GM12801 (cell line): Measurements from ENCODE around the gene BTBD18.

ENCODE experiments used
- TF ChIP-seq, protein P1 (sequence below): IDR thresholded peaks from one replicate; pipeline ENCODE4 v1.5.1; 2011; ENCODE audit warnings: control low read depth; ENCODE audit not compliant: insufficient read length; ENCODE audit errors: extremely low read depth

Gene BTBD18

GRCh38 chr11:57699813-57700212, 51.8 kb downstream of the BTBD18 start:
- TF ChIP-seq, protein P1, sequence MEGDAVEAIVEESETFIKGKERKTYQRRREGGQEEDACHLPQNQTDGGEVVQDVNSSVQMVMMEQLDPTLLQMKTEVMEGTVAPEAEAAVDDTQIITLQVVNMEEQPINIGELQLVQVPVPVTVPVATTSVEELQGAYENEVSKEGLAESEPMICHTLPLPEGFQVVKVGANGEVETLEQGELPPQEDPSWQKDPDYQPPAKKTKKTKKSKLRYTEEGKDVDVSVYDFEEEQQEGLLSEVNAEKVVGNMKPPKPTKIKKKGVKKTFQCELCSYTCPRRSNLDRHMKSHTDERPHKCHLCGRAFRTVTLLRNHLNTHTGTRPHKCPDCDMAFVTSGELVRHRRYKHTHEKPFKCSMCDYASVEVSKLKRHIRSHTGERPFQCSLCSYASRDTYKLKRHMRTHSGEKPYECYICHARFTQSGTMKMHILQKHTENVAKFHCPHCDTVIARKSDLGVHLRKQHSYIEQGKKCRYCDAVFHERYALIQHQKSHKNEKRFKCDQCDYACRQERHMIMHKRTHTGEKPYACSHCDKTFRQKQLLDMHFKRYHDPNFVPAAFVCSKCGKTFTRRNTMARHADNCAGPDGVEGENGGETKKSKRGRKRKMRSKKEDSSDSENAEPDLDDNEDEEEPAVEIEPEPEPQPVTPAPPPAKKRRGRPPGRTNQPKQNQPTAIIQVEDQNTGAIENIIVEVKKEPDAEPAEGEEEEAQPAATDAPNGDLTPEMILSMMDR: no peak

DNA sequence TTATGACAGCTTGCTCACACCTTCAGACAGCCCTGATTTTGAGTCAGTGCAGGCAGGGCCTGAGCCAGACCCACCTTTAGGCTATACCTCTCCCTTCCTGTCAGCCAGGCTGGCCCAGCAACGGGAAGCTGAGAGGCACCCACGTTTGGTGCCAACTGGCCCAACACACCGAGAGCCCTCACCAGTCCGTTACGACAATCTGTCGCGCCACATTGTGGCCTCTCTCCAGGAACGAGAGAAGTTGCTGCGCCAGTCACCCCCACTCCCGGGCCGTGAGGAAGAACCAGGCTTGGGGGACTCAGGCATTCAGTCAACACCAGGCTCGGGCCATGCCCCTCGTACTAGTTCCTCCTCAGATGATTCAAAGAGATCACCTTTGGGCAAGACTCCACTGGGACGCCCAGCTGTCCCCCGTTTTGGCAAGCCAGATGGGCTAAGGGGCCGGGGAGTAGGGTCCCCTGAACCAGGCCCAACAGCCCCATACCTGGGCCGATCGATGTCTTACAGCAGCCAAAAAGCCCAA, 52.7 kb downstream of the BTBD18 start:
- TF ChIP-seq, protein P1: no peak
